GM23338 (cell line): ENCODE results near the gene AKT1S1. TPM values are rescaled to one million over a fixed set of nuclear protein-coding genes. Genes with fewer than 3 reads are reported as not detected.
A peak's percentile ranks its signal among the peaks of the same experiment; 100 is the strongest.

ENCODE experiments used
- ATAC-seq: fragments of 200-7000 bp; cut with Tn5 transposase; 3 replicates; pipeline ENCODE4 v1.9.1; 2020
- DNase-seq: peaks from one replicate; pipeline ENCODE4 v3.0.0-alpha.2; 2015; ENCODE audit warnings: low spot score
- H2AFZ ChIP-seq: fragments of 200-600 bp; sonication (generic); 2 replicates; pipeline ENCODE4 v1.8.0; 2016; ENCODE audit warnings: antibody characterized with exemption, mild to moderate bottlenecking, moderate library complexity
- H3F3A ChIP-seq: fragments of 200-600 bp; sonication (generic); replicated peaks from 2 replicates; pipeline ENCODE4 v1.8.0; 2017; ENCODE audit warnings: antibody characterized with exemption, mixed run types, low read depth
- H3K27ac ChIP-seq: fragments of 200-600 bp; sonication (generic); 2 replicates; pipeline ENCODE4 v1.6.1; 2016; ENCODE audit warnings: low read depth
- H3K27me3 ChIP-seq: fragments of 200-600 bp; sonication (generic); 2 replicates; pipeline ENCODE4 v1.8.0; 2016; ENCODE audit warnings: mild to moderate bottlenecking, mixed run types, moderate library complexity; ENCODE audit not compliant: insufficient read depth
- H3K36me3 ChIP-seq: fragments of 200-600 bp; sonication (generic); 2 replicates; pipeline ENCODE4 v1.8.0; 2016; ENCODE audit warnings: mild to moderate bottlenecking; ENCODE audit not compliant: insufficient read depth
- H3K4me1 ChIP-seq: fragments of 200-600 bp; sonication (generic); 2 replicates; pipeline ENCODE4 v1.8.0; 2016; ENCODE audit warnings: mild to moderate bottlenecking, moderate library complexity; ENCODE audit not compliant: insufficient read depth
- H3K4me2 ChIP-seq: fragments of 200-600 bp; sonication (generic); 2 replicates; pipeline ENCODE4 v1.7.1; 2017; ENCODE audit warnings: mixed run types
- H3K4me3 ChIP-seq: fragments of 200-600 bp; sonication (generic); 2 replicates; pipeline ENCODE4 v1.6.1; 2016; ENCODE audit warnings: mixed run types
- H3K79me2 ChIP-seq: fragments of 200-600 bp; sonication (generic); replicated peaks from 2 replicates; pipeline ENCODE4 v1.8.0; 2017; ENCODE audit warnings: mild to moderate bottlenecking; ENCODE audit not compliant: insufficient read depth
- H3K9me2 ChIP-seq: fragments of 200-600 bp; sonication (generic); 2 replicates; pipeline ENCODE4 v1.8.0; 2017; ENCODE audit not compliant: insufficient read depth
- H4K20me1 ChIP-seq: fragments of 200-600 bp; sonication (generic); replicated peaks from 2 replicates; pipeline ENCODE4 v1.8.0; 2017; ENCODE audit warnings: mild to moderate bottlenecking; ENCODE audit not compliant: insufficient read depth
- H3K27ac Mint-ChIP-seq: 2 replicates; pipeline ENCODE4 v1.8.0; 2020; ENCODE audit warnings: inconsistent platforms, mild to moderate bottlenecking, moderate library complexity, mixed read lengths
- H3K27me3 Mint-ChIP-seq: 3 replicates; pipeline ENCODE4 v1.8.0; 2022; ENCODE audit warnings: low read depth, mild to moderate bottlenecking, moderate library complexity, mixed read lengths, inconsistent platforms; ENCODE audit not compliant: insufficient read depth, poor library complexity
- H3K36me3 Mint-ChIP-seq: 3 replicates; pipeline ENCODE4 v1.8.0; 2021; ENCODE audit warnings: low read depth, mild to moderate bottlenecking, inconsistent platforms, moderate library complexity, mixed read lengths
- H3K4me1 Mint-ChIP-seq: 3 replicates; pipeline ENCODE4 v1.8.0; 2020; ENCODE audit warnings: mild to moderate bottlenecking, inconsistent platforms, mixed read lengths
- H3K4me3 Mint-ChIP-seq: 3 replicates; pipeline ENCODE4 v1.8.0; 2021; ENCODE audit warnings: moderate library complexity, mild to moderate bottlenecking, inconsistent platforms, mixed read lengths
- H3K9me3 Mint-ChIP-seq: 3 replicates; pipeline ENCODE4 v1.8.0; 2020; ENCODE audit warnings: moderate library complexity, mild to moderate bottlenecking, inconsistent platforms, mixed read lengths
- CREB1 ChIP-seq: fragments of 250-450 bp; sonication (Bioruptor Pico); IDR thresholded peaks from 2 replicates; pipeline ENCODE4 v1.5.0; 2020; ENCODE audit warnings: low read depth, mild to moderate bottlenecking, moderate library complexity
- EZH2phosphoT487 ChIP-seq: fragments of 200-600 bp; sonication (generic); IDR thresholded peaks from one replicate; pipeline ENCODE4 v1.8.1; 2018; ENCODE audit warnings: antibody characterized with exemption; ENCODE audit not compliant: unreplicated experiment
- JUNB ChIP-seq: IDR thresholded peaks from one replicate; pipeline ENCODE4 v1.6.1; 2016; ENCODE audit warnings: antibody characterized with exemption; ENCODE audit not compliant: unreplicated experiment
- NANOG ChIP-seq: IDR thresholded peaks from 2 replicates; pipeline ENCODE4 v1.6.1; 2016; ENCODE audit warnings: antibody characterized with exemption, borderline replicate concordance
- STAT1 ChIP-seq: IDR thresholded peaks from one replicate; pipeline ENCODE4 v1.6.1; 2016; ENCODE audit warnings: antibody characterized with exemption; ENCODE audit not compliant: unreplicated experiment
- ZNF114 ChIP-seq: fragments of 250-450 bp; sonication (Bioruptor Pico); IDR thresholded peaks from 2 replicates; pipeline ENCODE4 v1.5.0; 2020; ENCODE audit warnings: mild to moderate bottlenecking, moderate library complexity
- ZNF331 ChIP-seq: fragments of 250-450 bp; sonication (Bioruptor Pico); IDR thresholded peaks from 2 replicates; pipeline ENCODE4 v1.5.0; 2020; ENCODE audit warnings: low read depth, mild to moderate bottlenecking, moderate library complexity
- polyA plus RNA-seq: library from polyadenylated mRNA; unstranded; fragments of >200 nt; fragmentation: Nextera tagmentation; extraction: Ambion mirVana; gene quantifications from 2 replicates; pipeline ENCODE4 v1.2.1, GENCODE V29; 2016
- total RNA-seq: library from RNA; depleted of rRNA; stranded (reverse); fragments of >200 nt; shearing (Covaris generic); gene quantifications from 2 replicates; pipeline ENCODE4 v1.2.3, GENCODE V29; 2014
- TF ChIP-seq, protein P1 (sequence below): IDR thresholded peaks from 2 replicates; pipeline ENCODE4 v1.6.1; 2016; ENCODE audit warnings: antibody characterized with exemption
- TF ChIP-seq, protein P2 (sequence below), 2 experiments: fragments of 200-600 bp in 1 of 2; sonication (generic) in 1 of 2; conservative IDR thresholded peaks; 2 replicates each; pipeline versions ENCODE4 v1.5.1 to v1.6.1; 2016 to 2017; ENCODE audit warnings: antibody characterized with exemption in 2 of 2, low read depth in 2 of 2, mild to moderate bottlenecking in 2 of 2, moderate library complexity in 1 of 2
- TF ChIP-seq, protein P3 (sequence below): IDR thresholded peaks from one replicate; pipeline ENCODE4 v1.6.1; 2018; ENCODE audit warnings: antibody characterized with exemption; ENCODE audit not compliant: unreplicated experiment

AKT1S1 gene
- total and polyA plus RNA-seq, 2 experiments from 2014 or later = 21.5 to 28.6 TPM

DNA sequence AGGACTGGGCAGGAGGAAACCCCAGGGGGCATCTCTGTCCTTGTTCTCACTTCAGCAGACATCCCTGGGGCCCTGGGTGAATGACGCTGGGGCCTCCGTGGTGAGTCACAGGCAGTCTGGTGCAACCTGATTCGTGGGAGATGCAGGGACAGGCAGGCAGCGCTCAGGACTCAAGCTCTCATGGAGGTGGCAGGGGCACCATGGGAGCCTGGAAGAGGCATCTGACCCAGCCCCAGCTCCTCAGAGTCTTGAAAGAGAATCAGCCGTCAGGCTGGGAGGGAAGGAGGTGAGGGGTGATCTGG is 40.2 kb downstream of the AKT1S1 start (continued):
- no peak for TF ChIP-seq ZNF114
- TF ChIP-seq, protein P1, sequence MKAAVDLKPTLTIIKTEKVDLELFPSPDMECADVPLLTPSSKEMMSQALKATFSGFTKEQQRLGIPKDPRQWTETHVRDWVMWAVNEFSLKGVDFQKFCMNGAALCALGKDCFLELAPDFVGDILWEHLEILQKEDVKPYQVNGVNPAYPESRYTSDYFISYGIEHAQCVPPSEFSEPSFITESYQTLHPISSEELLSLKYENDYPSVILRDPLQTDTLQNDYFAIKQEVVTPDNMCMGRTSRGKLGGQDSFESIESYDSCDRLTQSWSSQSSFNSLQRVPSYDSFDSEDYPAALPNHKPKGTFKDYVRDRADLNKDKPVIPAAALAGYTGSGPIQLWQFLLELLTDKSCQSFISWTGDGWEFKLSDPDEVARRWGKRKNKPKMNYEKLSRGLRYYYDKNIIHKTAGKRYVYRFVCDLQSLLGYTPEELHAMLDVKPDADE = no peak
- TF ChIP-seq, protein P2, sequence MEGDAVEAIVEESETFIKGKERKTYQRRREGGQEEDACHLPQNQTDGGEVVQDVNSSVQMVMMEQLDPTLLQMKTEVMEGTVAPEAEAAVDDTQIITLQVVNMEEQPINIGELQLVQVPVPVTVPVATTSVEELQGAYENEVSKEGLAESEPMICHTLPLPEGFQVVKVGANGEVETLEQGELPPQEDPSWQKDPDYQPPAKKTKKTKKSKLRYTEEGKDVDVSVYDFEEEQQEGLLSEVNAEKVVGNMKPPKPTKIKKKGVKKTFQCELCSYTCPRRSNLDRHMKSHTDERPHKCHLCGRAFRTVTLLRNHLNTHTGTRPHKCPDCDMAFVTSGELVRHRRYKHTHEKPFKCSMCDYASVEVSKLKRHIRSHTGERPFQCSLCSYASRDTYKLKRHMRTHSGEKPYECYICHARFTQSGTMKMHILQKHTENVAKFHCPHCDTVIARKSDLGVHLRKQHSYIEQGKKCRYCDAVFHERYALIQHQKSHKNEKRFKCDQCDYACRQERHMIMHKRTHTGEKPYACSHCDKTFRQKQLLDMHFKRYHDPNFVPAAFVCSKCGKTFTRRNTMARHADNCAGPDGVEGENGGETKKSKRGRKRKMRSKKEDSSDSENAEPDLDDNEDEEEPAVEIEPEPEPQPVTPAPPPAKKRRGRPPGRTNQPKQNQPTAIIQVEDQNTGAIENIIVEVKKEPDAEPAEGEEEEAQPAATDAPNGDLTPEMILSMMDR (conservative IDR thresholded peaks at IDR 0.05; ENCODE audit: low read depth in 2 of 2) = no peak
- TF ChIP-seq STAT1 = no peak
- TF ChIP-seq CREB1 = no peak
- no peak for TF ChIP-seq EZH2phosphoT487
- TF ChIP-seq NANOG = no peak
- TF ChIP-seq, protein P3, sequence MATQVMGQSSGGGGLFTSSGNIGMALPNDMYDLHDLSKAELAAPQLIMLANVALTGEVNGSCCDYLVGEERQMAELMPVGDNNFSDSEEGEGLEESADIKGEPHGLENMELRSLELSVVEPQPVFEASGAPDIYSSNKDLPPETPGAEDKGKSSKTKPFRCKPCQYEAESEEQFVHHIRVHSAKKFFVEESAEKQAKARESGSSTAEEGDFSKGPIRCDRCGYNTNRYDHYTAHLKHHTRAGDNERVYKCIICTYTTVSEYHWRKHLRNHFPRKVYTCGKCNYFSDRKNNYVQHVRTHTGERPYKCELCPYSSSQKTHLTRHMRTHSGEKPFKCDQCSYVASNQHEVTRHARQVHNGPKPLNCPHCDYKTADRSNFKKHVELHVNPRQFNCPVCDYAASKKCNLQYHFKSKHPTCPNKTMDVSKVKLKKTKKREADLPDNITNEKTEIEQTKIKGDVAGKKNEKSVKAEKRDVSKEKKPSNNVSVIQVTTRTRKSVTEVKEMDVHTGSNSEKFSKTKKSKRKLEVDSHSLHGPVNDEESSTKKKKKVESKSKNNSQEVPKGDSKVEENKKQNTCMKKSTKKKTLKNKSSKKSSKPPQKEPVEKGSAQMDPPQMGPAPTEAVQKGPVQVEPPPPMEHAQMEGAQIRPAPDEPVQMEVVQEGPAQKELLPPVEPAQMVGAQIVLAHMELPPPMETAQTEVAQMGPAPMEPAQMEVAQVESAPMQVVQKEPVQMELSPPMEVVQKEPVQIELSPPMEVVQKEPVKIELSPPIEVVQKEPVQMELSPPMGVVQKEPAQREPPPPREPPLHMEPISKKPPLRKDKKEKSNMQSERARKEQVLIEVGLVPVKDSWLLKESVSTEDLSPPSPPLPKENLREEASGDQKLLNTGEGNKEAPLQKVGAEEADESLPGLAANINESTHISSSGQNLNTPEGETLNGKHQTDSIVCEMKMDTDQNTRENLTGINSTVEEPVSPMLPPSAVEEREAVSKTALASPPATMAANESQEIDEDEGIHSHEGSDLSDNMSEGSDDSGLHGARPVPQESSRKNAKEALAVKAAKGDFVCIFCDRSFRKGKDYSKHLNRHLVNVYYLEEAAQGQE = no peak
- TF ChIP-seq JUNB = no peak
- TF ChIP-seq ZNF331 (CRISPR knock-in tag) = no peak

DNA sequence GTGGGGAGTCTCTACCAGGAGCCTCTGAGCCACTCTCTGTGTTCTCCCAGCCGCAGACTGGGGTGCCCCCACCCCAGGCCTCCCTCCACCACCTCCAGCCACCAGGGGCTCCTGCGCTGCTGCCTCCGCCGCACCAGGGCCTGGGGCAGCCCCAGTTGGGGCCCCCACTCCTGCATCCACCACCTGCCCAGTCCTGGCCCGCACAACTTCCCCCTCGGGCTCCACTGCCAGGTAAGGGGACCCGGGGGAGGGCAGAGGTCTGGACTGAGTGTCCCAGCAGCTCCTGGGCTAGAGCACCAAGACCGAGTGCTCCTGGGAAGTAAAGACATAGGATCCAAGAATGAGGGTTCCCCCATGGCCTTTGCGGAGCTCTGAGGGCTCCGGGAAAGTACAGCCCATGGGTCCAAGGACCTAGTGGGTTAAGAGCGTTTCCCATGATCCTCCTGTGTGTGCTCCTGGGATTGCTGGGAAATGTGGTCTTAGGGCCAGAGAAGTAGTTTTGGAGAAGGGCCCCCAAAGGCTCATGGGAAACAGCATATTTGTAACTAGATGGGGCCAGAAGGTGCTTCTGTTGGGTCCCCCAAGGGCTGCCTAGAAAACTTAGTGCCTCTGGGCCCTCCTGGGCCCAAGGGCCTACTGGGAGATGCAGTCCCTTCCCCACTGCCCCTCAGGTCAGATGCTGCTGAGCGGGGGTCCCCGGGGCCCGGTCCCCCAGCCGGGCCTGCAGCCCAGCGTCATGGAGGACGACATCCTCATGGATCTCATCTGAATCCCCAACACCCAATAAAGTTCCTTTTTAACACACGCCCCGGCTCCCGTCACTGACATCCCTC is 40.8 kb downstream of the AKT1S1 start:
- TF ChIP-seq, protein P1 = 0 out of 2 replicates have a peak, but pooled peaks have one; percentile 40
- TF ChIP-seq CREB1 = no peak
- H3K4me3 ChIP-seq = no peak overlapping the region
- no peaks in the 10 kb centered on the region for H3K79me2 ChIP-seq
- H3K4me1 ChIP-seq = no peaks in the 10 kb centered on the region
- Mint-ChIP-seq H3K4me1 (peaks cover 6% of the 10 kb centered on the region), H3K4me3 (no peak overlapping the region), H3K27ac (no peak overlapping the region), H3K36me3 (peaks cover 58% of the 10 kb centered on the region), H3K9me3 (no peaks in the 10 kb centered on the region; the same call in 2 of the 3 replicates), H3K27me3 (peaks cover 19% of the 10 kb centered on the region)
- H2AFZ ChIP-seq = no peak overlapping the region
- H3K36me3 ChIP-seq = no peaks in the 10 kb centered on the region
- H3K9me2 ChIP-seq = no peaks in the 10 kb centered on the region
- ATAC-seq (peak; percentile 41; the same call in 2 of the 3 replicates), DNase-seq (no peak)
- no peak overlapping the region for H3K27ac ChIP-seq
- no peaks in the 10 kb centered on the region; the same call in 1 of the 2 replicates for H4K20me1 ChIP-seq
- H3K27me3 ChIP-seq = no peaks in the 10 kb centered on the region
- no peak overlapping the region for H3K4me2 ChIP-seq
- H3F3A ChIP-seq = 0 out of 2 replicates have a peak, but pooled peaks cover 3% of the 10 kb centered on the region
